Measurements from ENCODE around the gene MBOAT1. TPM values are rescaled to one million over a fixed set of nuclear protein-coding genes. Genes with fewer than 3 reads are reported as not detected.

MBOAT1 gene
- total and polyA plus RNA-seq, 11 donors, result 2.1 to 14.4 (median 3.3) TPM

DNA sequence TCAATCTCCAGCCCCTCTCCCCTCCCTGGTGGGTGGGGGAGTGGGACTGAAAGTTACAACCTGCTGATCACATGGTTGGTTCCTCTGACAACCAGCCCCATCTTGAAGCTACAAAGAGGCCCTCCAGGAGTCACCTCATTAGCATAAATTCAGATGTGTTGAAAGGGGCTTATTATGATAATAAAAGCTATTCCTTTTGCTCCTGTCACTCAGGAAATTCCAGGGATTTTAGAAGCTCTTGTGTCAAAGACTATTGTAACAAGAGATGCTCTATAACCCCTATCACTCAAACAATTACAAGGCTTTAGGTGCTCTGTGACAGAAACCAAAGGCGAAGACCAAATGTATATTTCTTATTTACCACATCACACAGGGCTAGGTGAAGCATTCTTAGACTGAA is 30.1 kb upstream of the MBOAT1 start:
- WGBS, 4 donors, result 96 to 100% (median 98%) methylated on average over 1 of the region's 1 CpG
- no peak overlapping the region for H3K4me3 ChIP-seq
- no peaks in the 10 kb centered on the region for H3K9me3 ChIP-seq
- H3K36me3 ChIP-seq, result no peaks in the 10 kb centered on the region
- no peak overlapping the region for H3K27ac ChIP-seq
- H3K4me1 ChIP-seq, result no peaks in the 10 kb centered on the region
- DNase-seq (no peak), ATAC-seq (no peak)
- intact Hi-C loops (cut with DNase I), result no loop called here
- H3K27me3 ChIP-seq, result no peaks in the 10 kb centered on the region
- no peak for TF ChIP-seq POLR2A (IDR thresholded peaks at IDR 0.05)
- TF ChIP-seq, protein P1, sequence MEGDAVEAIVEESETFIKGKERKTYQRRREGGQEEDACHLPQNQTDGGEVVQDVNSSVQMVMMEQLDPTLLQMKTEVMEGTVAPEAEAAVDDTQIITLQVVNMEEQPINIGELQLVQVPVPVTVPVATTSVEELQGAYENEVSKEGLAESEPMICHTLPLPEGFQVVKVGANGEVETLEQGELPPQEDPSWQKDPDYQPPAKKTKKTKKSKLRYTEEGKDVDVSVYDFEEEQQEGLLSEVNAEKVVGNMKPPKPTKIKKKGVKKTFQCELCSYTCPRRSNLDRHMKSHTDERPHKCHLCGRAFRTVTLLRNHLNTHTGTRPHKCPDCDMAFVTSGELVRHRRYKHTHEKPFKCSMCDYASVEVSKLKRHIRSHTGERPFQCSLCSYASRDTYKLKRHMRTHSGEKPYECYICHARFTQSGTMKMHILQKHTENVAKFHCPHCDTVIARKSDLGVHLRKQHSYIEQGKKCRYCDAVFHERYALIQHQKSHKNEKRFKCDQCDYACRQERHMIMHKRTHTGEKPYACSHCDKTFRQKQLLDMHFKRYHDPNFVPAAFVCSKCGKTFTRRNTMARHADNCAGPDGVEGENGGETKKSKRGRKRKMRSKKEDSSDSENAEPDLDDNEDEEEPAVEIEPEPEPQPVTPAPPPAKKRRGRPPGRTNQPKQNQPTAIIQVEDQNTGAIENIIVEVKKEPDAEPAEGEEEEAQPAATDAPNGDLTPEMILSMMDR (IDR thresholded peaks at IDR 0.05), result no peak

DNA sequence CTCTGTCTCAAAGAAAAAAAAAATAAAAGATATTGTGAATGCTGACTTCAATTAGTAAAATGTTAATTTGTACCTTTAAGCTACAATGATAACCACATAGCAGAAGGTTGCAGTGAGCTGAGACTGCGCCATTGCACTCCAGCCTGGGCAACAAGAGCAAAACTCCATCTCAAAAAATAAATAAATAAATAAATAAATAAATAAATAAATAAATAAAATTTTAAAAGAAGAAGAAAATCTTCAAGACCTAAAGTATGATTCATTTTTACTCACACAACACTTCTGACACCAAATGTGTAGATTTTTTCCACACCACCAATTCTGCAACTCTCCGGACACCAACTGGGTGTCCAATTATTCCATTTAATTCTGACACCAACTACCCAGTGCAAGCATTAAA is 28.8 kb upstream of the MBOAT1 start:
- TF ChIP-seq, protein P1 (IDR thresholded peaks at IDR 0.05), result no peak
- TF ChIP-seq POLR2A (IDR thresholded peaks at IDR 0.05), result no peak
- no peaks in the 10 kb centered on the region for H3K9me3 ChIP-seq
- no peak overlapping the region for H3K4me3 ChIP-seq
- no peaks in the 10 kb centered on the region for H3K27me3 ChIP-seq
- no peak overlapping the region for H3K27ac ChIP-seq
- DNase-seq (no peak), ATAC-seq (no peak)
- 94 to 100% (median 99%) methylated on average over 2 of the region's 2 CpGs for WGBS, 4 donors
- no peaks in the 10 kb centered on the region for H3K36me3 ChIP-seq
- intact Hi-C loops (cut with DNase I), result no loop called here
- H3K4me1 ChIP-seq, result no peaks in the 10 kb centered on the region

DNA sequence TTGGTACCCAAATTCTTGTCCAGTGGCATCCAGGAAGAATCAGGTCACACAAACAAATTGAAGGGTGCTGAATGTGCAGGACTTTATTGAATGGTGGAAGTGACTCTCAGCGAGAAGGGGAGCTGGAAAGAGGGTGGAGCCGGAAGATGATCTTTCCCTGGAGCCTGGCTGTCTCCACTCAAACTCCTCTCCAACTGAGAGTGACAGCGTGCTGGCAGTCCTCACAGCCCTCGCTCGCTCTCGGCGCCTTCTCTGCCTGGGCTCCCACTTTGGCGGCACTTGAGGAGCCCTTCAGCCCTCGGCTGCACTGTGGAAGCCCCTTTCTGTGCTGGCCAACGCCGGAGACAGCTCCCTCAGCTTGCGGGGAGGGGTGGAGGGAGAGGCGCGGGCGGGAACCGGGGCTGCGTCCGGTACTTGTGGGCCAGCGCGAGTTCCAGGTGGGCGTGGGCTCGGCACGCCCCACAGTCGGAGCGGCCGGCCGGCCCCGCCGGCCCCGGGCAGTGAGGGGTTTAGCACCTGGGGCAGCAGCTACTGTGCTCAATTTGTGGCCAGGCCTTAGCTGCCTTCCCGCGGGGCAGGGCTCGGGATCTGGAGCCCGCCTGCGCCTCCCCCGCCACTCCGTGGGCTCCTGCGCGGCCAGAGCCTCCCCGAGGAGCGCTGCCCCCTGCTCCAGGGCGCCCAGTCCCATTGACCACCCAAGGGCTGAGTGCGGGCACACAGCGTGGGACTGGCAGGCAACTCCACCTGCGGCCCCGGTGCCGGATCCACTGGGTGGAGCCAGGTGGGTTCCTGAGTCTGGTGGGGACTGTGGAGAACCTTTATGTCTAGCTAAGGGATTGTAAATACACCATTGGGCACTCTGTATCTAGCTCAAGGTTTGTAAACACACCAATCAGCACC is 26.7 kb upstream of the MBOAT1 start:
- Histone ChIP-seq H3K9me3 (no peaks in the 10 kb centered on the region), H3K36me3 (no peaks in the 10 kb centered on the region), H3K27me3 (no peaks in the 10 kb centered on the region), H3K27ac (no peak overlapping the region), H3K4me1 (no peaks in the 10 kb centered on the region), H3K4me3 (no peak overlapping the region)
- WGBS, 4 donors, result 82 to 92% (median 90%) methylated on average over 31 to 47 of the region's 47 CpGs
- no peak for TF ChIP-seq POLR2A (IDR thresholded peaks at IDR 0.05)
- TF ChIP-seq, protein P1 (IDR thresholded peaks at IDR 0.05), result no peak
- DNase-seq (no peak), ATAC-seq (no peak)
- intact Hi-C loops (cut with DNase I), result no loop called here

DNA sequence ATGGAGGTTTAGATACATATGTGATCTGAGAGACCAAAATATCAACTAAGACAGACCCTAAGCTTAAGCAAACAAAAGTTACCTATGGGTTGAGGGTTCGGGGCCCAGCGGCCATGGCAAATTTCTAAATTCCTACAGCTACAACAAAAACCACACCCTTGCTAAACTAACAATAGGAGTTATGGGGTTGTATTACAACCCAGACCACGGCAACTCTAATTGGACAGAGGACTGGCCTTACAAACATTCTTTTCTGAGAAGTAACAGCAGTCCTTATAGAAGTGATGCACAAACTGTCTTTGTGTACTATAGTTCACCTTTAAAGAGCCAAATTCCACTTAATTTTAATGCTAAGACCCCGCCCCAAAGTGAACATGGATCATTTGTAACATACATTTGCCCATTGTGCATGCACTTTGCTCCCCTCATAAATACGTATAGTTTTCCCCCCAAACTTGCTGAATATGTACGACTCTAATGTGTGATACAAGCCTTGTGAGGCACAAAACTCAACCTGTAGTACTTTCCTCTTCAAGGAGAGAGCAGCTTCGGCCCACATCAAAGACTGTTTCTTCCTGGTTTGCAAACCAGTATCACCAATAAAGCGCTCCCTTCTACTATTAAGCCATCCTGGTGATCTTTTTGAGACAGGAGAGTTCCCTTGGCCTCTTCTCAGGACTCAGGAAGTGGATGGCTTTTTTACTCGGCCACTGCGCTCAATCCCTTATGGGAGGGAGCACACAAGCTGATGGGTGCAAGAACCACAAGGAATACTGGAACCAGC is 25.6 kb upstream of the MBOAT1 start:
- Histone ChIP-seq H3K4me3 (no peak overlapping the region), H3K9me3 (no peaks in the 10 kb centered on the region), H3K27ac (no peak overlapping the region), H3K27me3 (no peaks in the 10 kb centered on the region), H3K4me1 (no peaks in the 10 kb centered on the region), H3K36me3 (no peaks in the 10 kb centered on the region)
- ATAC-seq (no peak), DNase-seq (no peak)
- TF ChIP-seq, protein P1 (IDR thresholded peaks at IDR 0.05), result no peak
- TF ChIP-seq POLR2A (IDR thresholded peaks at IDR 0.05), result no peak
- 89 to 92% (median 90%) methylated on average over 10 of the region's 10 CpGs for WGBS, 4 donors
- intact Hi-C loops (cut with DNase I), result no loop called here
